NCI-H526 treated with DMSO at 0.1 percent for 48 hours (cell line): ENCODE data around the gene GNAT3.

Experiments used
- DNase-seq: peaks from one replicate; lab custom pipeline; 2025; lab: John Stamatoyannopoulos, UW

Gene GNAT3

GRCh38 chr7:80499350-80499953 lies 12.4 kb downstream of the GNAT3 start:
- no peak for DNase-seq

GRCh38 chr7:80498481-80499349 lies 13.1 kb downstream of the GNAT3 start:
- no peak for DNase-seq

- no peak for DNase-seq
Measured at GRCh38 chr7:80496586-80496985, 15.3 kb downstream of the GNAT3 start.

- no peak for DNase-seq
Measured at GRCh38 chr7:80493121-80493849, 18.6 kb downstream of the GNAT3 start.

GRCh38 chr7:80491462-80491861 lies 20.4 kb downstream of the GNAT3 start:
- DNase-seq, result no peak

- DNase-seq, result no peak
Measured at GRCh38 chr7:80488851-80489370, 23.0 kb downstream of the GNAT3 start.

GRCh38 chr7:80488406-80488805 lies 23.5 kb downstream of the GNAT3 start:
- peak; percentile 35 for DNase-seq

GRCh38 chr7:80485721-80486120 lies 26.1 kb downstream of the GNAT3 start:
- DNase-seq, result no peak

GRCh38 chr7:80482950-80483349 lies 28.9 kb downstream of the GNAT3 start:
- no peak for DNase-seq

- DNase-seq, result no peak
Measured at GRCh38 chr7:80481196-80481884, 30.5 kb downstream of the GNAT3 start.

GRCh38 chr7:80480566-80480965 lies 31.3 kb downstream of the GNAT3 start:
- DNase-seq, result no peak

- DNase-seq, result no peak
Measured at GRCh38 chr7:80478683-80479082, 33.2 kb downstream of the GNAT3 start.

- DNase-seq, result peak; percentile 94
Measured at GRCh38 chr7:80476035-80476434, 35.8 kb downstream of the GNAT3 start.

- DNase-seq, result no peak
Measured at GRCh38 chr7:80475383-80475782, 36.5 kb downstream of the GNAT3 start.

- DNase-seq, result peak; percentile 81
Measured at GRCh38 chr7:80473751-80474150, 38.1 kb downstream of the GNAT3 start.

- no peak for DNase-seq
Measured at GRCh38 chr7:80472491-80473200, 39.2 kb downstream of the GNAT3 start.

- DNase-seq, result no peak
Measured at GRCh38 chr7:80468931-80469714, 42.7 kb downstream of the GNAT3 start.

GRCh38 chr7:80467069-80467468 lies 44.8 kb downstream of the GNAT3 start:
- DNase-seq, result no peak

GRCh38 chr7:80466636-80467035 lies 45.2 kb downstream of the GNAT3 start:
- no peak for DNase-seq

- no peak for DNase-seq
Measured at GRCh38 chr7:80464211-80464610, 47.7 kb downstream of the GNAT3 start.
